SH-SY5Y (cell line): ENCODE data around the gene SH2D4B.

ENCODE experiments used
- GATA2 ChIP-seq: IDR thresholded peaks from 2 replicates; pipeline ENCODE4 v1.6.1; 2011; ENCODE audit warnings: mild to moderate bottlenecking, low read depth, low read length
- GATA3 ChIP-seq: IDR thresholded peaks from 2 replicates; pipeline ENCODE4 v1.6.1; 2011; ENCODE audit warnings: low read depth, mild to moderate bottlenecking, low read length, moderate library complexity

- TF ChIP-seq GATA2, result no peak
- no peak for TF ChIP-seq GATA3
These were observed 1.8 kb downstream of the SH2D4B start for GRCh38 chr10:80539421-80540031.
